NB4 (cell line): Measurements from ENCODE around the gene ADAMTS2.

Experiments
- CTCF ChIP-seq: IDR thresholded peaks from one replicate; pipeline ENCODE4 v1.5.1; 2012; ENCODE audit warnings: low read depth, low read length
- POLR2A ChIP-seq: IDR thresholded peaks from 2 replicates; pipeline ENCODE4 v1.6.1; 2011; ENCODE audit warnings: mild to moderate bottlenecking; ENCODE audit not compliant: insufficient read length; ENCODE audit errors: extremely low read depth
- TF ChIP-seq, protein P1 (sequence below): IDR thresholded peaks from 2 replicates; pipeline ENCODE4 v1.6.1; 2011; ENCODE audit warnings: low read depth, low read length

- TF ChIP-seq CTCF (no peak), POLR2A (no peak)
- TF ChIP-seq, protein P1, sequence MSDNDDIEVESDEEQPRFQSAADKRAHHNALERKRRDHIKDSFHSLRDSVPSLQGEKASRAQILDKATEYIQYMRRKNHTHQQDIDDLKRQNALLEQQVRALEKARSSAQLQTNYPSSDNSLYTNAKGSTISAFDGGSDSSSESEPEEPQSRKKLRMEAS = no peak
Observed at GRCh38 chr5:179080724-179081123, 264.5 kb downstream of the ADAMTS2 start.
